ENCODE results near the gene ZNHIT3. TPM values are rescaled to one million over a fixed set of nuclear protein-coding genes. Genes with fewer than 3 reads are reported as not detected.

ZNHIT3 gene
- total RNA-seq, 3 donors from 2014 or later (not counting 1 experiment from before 2014, with no cell fraction given): 27.1 to 41.3 (median 36.6) TPM

GRCh38 chr17:36534840-36535668 is 48.6 kb downstream of the ZNHIT3 start, which contains the start of the genes MYO19 and PIGW:
TSS of gene MYO19 (minus strand) at chr17:36534868. CDS start at chr17:36532538, 2,330 bp downstream.
TSS of gene PIGW (plus strand) at chr17:36534987. CDS start at chr17:36537102, 2,115 bp downstream.
- peak within 1 kb of the TSS; percentile 96 to 99 for H3K27ac Mint-ChIP-seq
- intact Hi-C loops (cut with micrococcal nuclease): loop anchor here (1.0 kb wide), 2 partner anchors 9 to 49 kb away; partner anchors contain the start of genes GGNBP2 and ZNHIT3
- Histone ChIP-seq H3K27ac (ENCODE audit: low read length) (peak within 1 kb of the TSS; percentile 98), H3K4me1 (ENCODE audit: control insufficient read depth, insufficient read depth, low read length) (peaks cover 19% of the 10 kb centered on the region), H3K27me3 (ENCODE audit: control insufficient read depth, insufficient read depth, low read length) (no peaks in the 10 kb centered on the region), H3K9me3 (ENCODE audit: control insufficient read depth, insufficient read depth, low read length) (no peaks in the 10 kb centered on the region), H3K4me3 (ENCODE audit: low read length) (peak within 1 kb of the TSS; percentile 100), H3K36me3 (ENCODE audit: control insufficient read depth, insufficient read depth, low read length) (peaks cover 5% of the 10 kb centered on the region)
- ATAC-seq (peak; percentile 84 to 90 (median 85)), DNase-seq (peak; percentile 81 to 92)
- no peak for TF ChIP-seq CTCF (IDR thresholded peaks at IDR 0.05)
- H3K4me3 Mint-ChIP-seq: peak within 1 kb of the TSS; percentile 98
- WGBS (ENCODE audit: insufficient coverage): under 1% methylated on average over 83 of the region's 83 CpGs
- peaks cover 21 to 28% of the 10 kb centered on the region in 2 donors for H3K4me1 Mint-ChIP-seq
- no peaks in the 10 kb centered on the region for H3K36me3 Mint-ChIP-seq
- no peaks in the 10 kb centered on the region for H3K27me3 Mint-ChIP-seq (ENCODE audit: low read depth in 2 of 2)
- H3K9me3 Mint-ChIP-seq: no peaks in the 10 kb centered on the region

- peak overlapping the region; percentile 100 for H3K4me3 ChIP-seq (ENCODE audit: low read length)
- DNase-seq (no peak), ATAC-seq (peak in 1 of 3 donors; percentile 34)
- no peaks in the 10 kb centered on the region for H3K36me3 Mint-ChIP-seq
- peaks cover 19% of the 10 kb centered on the region for H3K4me1 ChIP-seq (ENCODE audit: control insufficient read depth, insufficient read depth, low read length)
- TF ChIP-seq CTCF (IDR thresholded peaks at IDR 0.05): no peak
- intact Hi-C loops (cut with micrococcal nuclease): loop anchor here (1.0 kb wide), 1 partner anchor 9 kb away; the partner anchor contains the start of gene GGNBP2
- H3K36me3 ChIP-seq (ENCODE audit: control insufficient read depth, insufficient read depth, low read length): peaks cover 5% of the 10 kb centered on the region
- H3K27me3 ChIP-seq (ENCODE audit: control insufficient read depth, insufficient read depth, low read length): no peaks in the 10 kb centered on the region
- peak overlapping the region; percentile 98 for H3K27ac ChIP-seq (ENCODE audit: low read length)
- no peaks in the 10 kb centered on the region for H3K9me3 ChIP-seq (ENCODE audit: control insufficient read depth, insufficient read depth, low read length)
- peak overlapping the region; percentile 98 for H3K4me3 Mint-ChIP-seq
- H3K27me3 Mint-ChIP-seq (ENCODE audit: low read depth in 2 of 2): no peaks in the 10 kb centered on the region
- H3K4me1 Mint-ChIP-seq: peaks cover 21 to 28% of the 10 kb centered on the region in 2 donors
- H3K27ac Mint-ChIP-seq: peak overlapping the region; percentile 96 to 99
- no peaks in the 10 kb centered on the region for H3K9me3 Mint-ChIP-seq
- WGBS (ENCODE audit: insufficient coverage): 0% methylated on average over 11 of the region's 15 CpGs
Observed at GRCh38 chr17:36535669-36536081, 49.2 kb downstream of the ZNHIT3 start.

GRCh38 chr17:36540696-36541095 is 54.2 kb downstream of the ZNHIT3 start:
- Mint-ChIP-seq H3K4me3 (no peak overlapping the region), H3K36me3 (no peaks in the 10 kb centered on the region), H3K27ac (no peak overlapping the region), H3K4me1 (peaks cover 13 to 14% of the 10 kb centered on the region in 2 donors), H3K27me3 (ENCODE audit: low read depth in 2 of 2) (no peaks in the 10 kb centered on the region), H3K9me3 (no peaks in the 10 kb centered on the region)
- Histone ChIP-seq H3K36me3 (ENCODE audit: control insufficient read depth, insufficient read depth, low read length) (peaks cover 2% of the 10 kb centered on the region), H3K27me3 (ENCODE audit: control insufficient read depth, insufficient read depth, low read length) (no peaks in the 10 kb centered on the region), H3K4me1 (ENCODE audit: control insufficient read depth, insufficient read depth, low read length) (peaks cover 18% of the 10 kb centered on the region), H3K9me3 (ENCODE audit: control insufficient read depth, insufficient read depth, low read length) (no peaks in the 10 kb centered on the region), H3K27ac (ENCODE audit: low read length) (no peak overlapping the region), H3K4me3 (ENCODE audit: low read length) (no peak overlapping the region)
- 95% methylated on average over 3 of the region's 3 CpGs for WGBS (ENCODE audit: insufficient coverage)
- DNase-seq (no peak), ATAC-seq (no peak)
- no peak for TF ChIP-seq CTCF (IDR thresholded peaks at IDR 0.05)
- intact Hi-C loops (cut with micrococcal nuclease): loop anchor here (5.0 to 10.0 kb wide), 2 partner anchors 64 to 953 kb away; partner anchors contain the start of genes AP2B1 and MRM1
